Testis (tissue), 2 donors: ENCODE data around the gene FES.

Source experiments
- CTCF ChIP-seq, 3 experiments: fragments of 450-650 bp in 2 of 3; fragments of 200-600 bp in 1 of 3; sonication (generic) in 1 of 3; IDR thresholded peaks; one replicate each; pipeline ENCODE4 v1.5.1; 2016 to 2019; ENCODE audit warnings: antibody characterized with exemption in 3 of 3, mild to moderate bottlenecking in 2 of 3, moderate library complexity in 1 of 3
- POLR2A ChIP-seq: fragments of 450-650 bp; IDR thresholded peaks from one replicate; pipeline ENCODE4 v1.6.1; 2017; ENCODE audit warnings: antibody characterized with exemption, mild to moderate bottlenecking, moderate library complexity

GRCh38 chr15:90913398-90913944, 29.2 kb downstream of the FES start:
- no peak for TF ChIP-seq CTCF (IDR thresholded peaks at IDR 0.05)
- TF ChIP-seq POLR2A, result no peak
